DMS79 treated with DMSO at 0.1 percent for 48 hours (cell line): ENCODE results near the gene ISM2.

Source experiments
- DNase-seq: peaks from one replicate; lab custom pipeline; 2025; lab: John Stamatoyannopoulos, UW

The ISM2 gene

GRCh38 chr14:77507762-77508161, 9.1 kb upstream of the ISM2 start:
- DNase-seq = no peak

GRCh38 chr14:77505031-77505430, 6.4 kb upstream of the ISM2 start:
- no peak for DNase-seq

DNA sequence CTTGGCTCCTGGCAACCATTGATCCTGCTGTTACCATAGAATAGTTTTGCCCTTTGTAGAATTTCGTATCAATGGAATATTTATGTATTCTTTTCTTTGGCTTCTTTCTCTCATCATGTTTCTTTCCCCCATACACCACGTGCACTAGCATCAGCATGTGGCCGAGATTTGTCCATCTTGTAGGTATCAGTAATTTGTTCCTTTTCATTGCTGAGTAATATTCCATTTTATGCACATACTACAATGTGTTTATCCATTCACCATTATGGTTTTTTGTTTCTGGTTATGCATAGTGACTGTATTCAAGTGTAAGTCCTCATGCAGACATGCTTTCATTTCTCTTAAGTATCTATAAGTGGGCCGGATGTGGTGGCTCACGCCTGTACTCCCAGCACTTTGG, 4.5 kb upstream of the ISM2 start:
- no peak for DNase-seq

- no peak for DNase-seq
Observed at GRCh38 chr14:77502109-77502782, 3.6 kb upstream of the ISM2 start.

GRCh38 chr14:77498984-77499527, 440 bp upstream of the ISM2 start:
- DNase-seq = peak; percentile 48

- no peak for DNase-seq
Observed at GRCh38 chr14:77495334-77495733, 3.3 kb downstream of the ISM2 start.

DNA sequence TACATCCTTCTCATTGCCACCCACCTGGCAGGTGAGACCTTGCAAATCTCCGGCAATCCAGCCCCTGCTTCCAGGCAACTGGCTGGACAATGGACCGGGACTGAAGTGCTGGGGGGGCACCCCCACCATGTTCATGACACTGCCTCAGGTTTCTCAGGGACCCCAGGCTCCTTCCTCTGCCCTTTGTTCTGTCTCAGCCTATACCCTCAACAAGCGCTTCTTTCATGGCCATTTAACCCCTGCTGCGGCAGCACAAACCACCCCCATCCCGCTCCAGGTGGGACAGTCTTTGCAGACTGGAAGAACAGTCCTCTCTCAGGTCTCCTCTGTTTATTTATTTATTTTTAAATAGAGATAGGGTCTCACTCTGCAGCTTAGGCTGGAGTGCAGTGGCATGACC, 7.6 kb downstream of the ISM2 start:
- no peak for DNase-seq

DNA sequence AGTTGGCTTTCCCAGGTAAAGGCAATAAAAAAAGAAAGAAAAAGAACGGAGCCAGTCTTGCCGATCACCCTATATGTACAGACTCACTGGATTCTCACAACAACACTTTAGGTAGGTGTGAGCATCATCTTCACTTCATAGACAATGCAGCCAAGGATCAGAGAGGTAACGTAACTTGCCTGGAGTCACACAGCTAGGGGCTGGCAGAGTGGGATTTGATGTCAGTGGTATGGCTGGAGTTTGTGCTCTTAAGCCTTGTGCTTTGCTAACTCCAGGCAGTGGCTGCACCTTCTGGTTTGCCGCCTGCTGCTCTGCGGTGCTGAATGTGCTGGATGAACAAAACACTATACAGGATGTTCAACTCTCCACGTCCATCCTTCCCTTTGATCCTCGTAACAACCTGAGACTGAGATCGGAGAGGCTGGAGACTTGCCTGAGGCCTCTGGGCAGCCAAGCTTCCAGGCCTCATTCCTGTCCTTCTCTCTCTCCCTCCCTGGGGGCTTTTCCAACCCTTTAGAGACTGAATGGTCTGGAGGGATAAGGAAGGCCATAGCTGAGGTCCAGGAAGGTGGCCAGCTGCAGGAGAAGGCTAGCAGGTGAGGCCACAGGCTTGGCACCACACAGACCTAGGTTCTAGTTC, 8.1 kb downstream of the ISM2 start:
- no peak for DNase-seq

GRCh38 chr14:77489041-77489440, 9.6 kb downstream of the ISM2 start:
- DNase-seq = no peak

DNA sequence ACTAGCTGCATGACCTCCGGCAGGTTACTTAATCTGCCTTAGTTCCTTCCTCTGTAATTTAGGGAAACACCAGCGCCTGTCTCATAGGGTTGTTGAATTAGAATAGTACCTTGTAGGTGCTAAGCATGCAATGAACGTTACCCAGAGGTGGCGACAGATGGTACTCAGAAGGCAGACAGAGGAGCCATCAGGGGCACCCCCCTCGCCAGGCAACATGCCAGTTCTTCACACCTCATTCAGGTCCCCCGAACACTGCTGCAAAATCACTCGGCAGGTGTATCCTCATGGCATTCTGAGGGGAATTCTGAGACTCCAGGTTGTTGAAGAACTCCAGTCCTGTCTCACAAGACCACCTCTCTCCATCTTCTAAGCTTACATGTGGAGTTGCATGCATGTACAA, 10.1 kb downstream of the ISM2 start:
- DNase-seq = no peak

DNA sequence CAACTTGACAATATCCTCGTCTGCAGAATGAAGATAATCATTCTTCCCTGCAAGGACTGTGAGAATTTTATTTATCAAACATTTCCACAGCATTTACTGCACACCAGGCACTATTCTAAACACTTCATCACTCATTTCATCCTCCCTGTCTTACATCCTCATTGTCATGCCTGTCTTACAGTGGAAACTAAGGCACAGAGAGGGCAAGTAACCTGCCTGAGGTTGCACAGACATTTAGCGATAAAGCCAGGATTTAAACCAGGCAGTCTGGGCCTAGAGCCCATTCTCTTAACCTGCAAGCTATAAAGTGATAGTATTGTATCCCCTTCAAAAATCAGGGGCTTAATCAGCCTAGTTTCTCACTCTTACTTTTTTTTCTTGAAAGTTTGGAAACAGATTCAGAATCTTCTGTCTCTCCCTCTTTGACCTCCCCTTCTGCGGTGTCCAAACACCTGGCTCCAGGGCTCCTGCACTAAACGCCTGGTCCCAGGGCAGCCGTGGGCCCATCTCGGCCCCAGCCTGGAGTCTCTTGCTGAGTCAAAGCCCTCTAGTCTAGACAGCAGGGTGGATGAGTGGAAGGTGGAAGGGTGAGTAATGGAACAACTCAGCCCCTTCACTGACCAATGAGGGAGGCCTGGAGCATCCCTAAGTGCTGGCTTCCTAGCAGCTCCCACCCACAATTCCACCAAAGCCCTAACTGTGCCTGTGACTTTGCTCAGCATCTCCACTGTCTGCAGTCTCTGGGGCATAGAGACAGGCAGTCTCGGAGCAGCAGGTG, 12.5 kb downstream of the ISM2 start:
- DNase-seq = no peak

DNA sequence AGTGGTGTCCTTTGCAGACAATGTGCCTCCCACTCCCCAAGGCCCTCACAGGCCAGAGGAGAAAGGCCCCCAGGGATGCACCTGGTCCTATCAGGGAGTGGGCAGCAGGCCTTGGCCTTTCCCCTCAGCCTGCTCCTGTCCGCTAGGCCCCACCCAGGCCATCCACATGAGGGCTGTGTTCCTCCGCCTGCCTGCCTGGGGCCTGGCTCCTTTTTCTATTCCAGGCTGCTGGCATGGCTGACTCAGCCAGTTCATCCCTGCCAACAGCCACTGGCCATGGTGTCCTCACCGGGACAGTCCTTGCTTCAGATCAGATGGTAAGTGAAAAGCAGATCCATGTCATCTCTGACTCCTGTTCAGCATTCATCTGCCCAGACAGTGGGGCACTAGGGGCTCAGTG, 13.4 kb downstream of the ISM2 start:
- no peak for DNase-seq

GRCh38 chr14:77482422-77482821, 16.2 kb downstream of the ISM2 start:
- no peak for DNase-seq

GRCh38 chr14:77478796-77479195, 19.8 kb downstream of the ISM2 start:
- DNase-seq = no peak

DNA sequence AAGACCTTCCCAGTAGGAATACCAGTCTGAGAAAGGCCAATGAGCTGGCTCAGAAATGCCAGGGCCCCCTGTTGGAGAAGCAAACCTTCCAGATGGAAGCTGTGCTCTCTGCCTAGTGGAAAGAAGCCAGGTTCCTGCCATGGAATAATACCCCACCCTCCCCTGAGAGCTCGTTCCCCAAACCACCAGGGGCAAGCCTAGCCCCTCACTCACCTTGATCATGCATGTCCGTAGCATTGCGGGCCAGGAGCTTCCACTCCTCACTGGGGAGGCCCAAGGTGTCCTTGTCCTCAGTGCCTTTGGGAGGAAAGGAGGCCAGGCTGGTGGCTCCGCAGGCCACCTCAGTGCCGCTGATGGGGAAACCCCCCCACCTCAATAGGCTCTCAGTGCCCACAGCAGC, 20.6 kb downstream of the ISM2 start:
- DNase-seq = no peak

DNA sequence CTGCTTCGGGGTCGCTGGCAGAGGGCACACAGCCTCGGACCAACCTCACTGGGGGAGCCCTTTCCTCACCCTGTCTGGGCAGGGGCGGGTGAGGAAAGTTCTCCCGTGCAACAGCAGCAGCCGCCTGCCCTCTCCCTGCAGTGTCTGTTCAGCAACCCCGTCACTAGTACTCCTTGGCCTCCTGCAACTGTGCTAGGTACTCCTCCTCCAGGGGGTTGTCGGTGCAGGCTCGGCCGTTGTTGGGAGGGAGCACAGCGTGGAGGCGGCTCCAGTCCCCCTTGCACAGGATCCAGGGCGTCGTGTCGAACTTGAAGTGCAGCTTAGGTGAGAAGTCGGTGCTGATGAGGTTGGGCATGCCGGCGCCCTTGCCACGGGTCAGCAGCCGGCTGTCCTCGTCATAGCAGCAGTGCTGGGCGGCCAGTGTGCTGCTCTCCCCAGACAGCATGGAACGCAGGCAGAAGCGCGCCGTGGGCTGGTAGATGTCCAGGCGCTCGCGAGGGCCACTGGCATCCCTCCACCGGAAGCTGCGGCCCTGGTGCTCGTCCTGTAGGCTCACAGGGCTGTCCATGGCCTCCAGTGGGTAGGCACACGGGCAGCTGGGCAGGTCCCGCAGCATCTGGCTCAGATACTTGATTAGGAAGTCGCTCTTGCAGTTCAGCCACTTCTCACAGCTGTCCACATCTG, 23.0 kb downstream of the ISM2 start:
- no peak for DNase-seq

- no peak for DNase-seq
Observed at GRCh38 chr14:77474479-77475177, 24.0 kb downstream of the ISM2 start.

GRCh38 chr14:77473921-77474320, 24.7 kb downstream of the ISM2 start:
- DNase-seq = no peak

GRCh38 chr14:77470224-77470870, 28.3 kb downstream of the ISM2 start:
- DNase-seq = no peak

GRCh38 chr14:77469539-77469938, 29.1 kb downstream of the ISM2 start:
- no peak for DNase-seq

DNA sequence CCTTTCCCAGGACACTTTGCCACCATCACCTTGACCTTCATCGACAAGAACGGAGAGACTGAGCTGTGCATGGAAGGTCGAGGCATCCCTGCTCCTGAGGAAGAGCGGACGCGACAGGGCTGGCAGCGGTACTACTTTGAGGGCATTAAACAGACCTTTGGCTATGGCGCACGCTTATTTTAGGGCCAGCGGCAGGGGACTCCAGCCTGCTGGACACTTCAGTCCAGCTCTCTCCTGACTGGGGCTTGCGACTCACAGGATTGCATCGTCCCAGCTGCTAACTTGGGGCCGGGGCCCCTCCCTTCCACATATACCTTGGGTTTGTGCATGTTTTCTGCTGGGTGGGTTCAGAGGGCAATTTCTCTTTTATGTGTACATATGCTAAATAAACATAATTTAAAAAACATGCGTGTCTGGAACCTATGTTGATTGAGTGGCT, 29.5 kb downstream of the ISM2 start:
- no peak for DNase-seq
